ENCODE measurements around the gene RBP4.

The RBP4 gene

DNA sequence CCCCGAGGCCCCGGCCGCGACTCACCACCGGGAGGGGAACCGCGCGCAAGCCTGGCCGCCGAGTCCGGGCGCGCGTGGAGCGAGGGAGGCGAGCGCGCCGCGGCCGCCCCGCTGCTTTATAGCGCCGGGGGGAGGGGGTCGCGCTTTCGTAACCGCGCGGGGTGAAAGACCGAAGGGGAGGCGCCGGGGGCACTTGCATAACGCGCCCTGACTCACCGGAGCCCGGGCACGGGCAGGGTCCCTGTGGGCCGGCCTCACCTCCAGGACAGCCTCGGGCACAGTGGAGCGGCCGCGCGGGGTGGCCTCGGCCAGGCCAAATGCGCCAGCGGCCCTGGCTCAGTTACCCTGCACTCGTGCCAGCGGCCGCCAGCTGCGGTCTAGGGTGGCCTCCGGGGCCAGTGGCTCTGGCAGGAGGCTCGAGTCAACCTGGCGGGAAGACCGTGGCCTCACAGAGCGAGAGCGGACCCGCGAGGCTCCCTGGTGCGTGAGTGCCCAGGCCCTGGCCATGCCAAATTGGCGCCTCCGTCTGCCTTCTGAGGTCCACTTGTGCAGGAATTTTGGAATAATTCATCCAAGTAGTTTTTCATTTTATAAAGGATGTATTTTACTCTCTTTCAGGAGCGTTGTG, at the start of gene RBP4:
Gene RBP4, minus strand, starts transcription at position 90 of the 628 bp plus-strand sequence. CDS start 207 bp downstream, outside the sequence.
- no peak for DNase-seq

DNA sequence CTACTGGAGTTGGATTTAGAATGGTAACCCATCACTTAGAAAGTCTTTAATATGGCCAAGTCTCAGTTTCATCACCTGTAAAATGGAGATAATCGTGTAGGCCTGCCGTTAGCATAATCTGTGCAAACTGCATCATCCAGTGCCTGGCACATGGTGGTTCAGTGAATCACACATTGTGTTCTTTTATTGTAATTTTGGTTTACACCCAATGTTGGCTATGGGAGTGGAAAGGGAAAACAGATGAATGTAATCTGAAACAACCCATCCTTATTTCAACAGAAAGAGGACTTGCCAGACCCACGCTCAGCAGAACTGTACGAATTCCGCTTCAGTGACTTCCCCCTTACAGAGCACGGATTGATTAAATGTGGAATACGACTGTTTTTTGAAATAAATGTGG, 38.8 kb upstream of the RBP4 start:
- no peak for DNase-seq

DNA sequence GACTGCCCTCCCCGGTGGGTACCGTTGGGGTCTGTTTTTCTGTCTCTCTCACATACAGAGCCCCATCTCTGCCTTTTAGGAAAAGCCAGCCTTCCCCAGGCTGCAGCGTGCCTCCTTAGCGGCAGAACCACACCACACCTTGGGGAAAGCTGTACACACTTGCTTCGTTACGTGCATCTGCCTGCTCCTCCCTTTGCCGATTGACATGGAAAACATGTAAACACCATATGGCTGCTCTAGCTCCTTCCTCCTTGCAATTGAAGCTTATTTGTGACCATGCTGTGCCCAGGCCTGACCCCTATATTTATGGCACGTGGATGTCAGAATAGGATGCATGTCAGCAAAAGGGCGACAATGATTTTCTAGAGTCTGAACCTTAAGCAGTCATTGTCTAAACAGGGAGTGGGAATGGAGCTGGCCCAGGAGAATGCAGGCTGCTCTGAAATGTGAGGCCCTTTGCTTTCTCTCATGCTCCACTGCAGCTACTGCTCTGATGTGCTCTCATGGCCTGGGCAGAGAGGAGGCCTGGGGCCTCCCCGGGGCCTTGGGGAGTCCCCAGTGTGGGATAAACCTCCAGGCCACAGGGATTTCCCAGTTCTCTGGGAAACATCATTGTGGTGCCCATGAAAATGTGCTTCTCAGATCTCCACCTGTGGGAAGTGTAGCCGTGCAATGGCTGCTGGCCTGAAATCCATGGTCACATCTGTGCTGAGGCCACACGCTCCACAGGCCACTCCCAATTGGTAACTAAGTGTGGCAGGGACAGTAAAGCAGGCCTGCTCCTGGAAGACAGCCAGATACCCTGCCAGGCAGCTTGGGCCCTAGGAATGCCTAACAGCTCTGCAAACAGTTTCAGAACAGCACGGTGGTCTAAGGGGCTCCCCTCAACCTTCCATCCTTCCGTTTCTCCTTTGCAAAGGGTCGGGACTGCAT, 29.9 kb upstream of the RBP4 start:
- no peak for DNase-seq

DNA sequence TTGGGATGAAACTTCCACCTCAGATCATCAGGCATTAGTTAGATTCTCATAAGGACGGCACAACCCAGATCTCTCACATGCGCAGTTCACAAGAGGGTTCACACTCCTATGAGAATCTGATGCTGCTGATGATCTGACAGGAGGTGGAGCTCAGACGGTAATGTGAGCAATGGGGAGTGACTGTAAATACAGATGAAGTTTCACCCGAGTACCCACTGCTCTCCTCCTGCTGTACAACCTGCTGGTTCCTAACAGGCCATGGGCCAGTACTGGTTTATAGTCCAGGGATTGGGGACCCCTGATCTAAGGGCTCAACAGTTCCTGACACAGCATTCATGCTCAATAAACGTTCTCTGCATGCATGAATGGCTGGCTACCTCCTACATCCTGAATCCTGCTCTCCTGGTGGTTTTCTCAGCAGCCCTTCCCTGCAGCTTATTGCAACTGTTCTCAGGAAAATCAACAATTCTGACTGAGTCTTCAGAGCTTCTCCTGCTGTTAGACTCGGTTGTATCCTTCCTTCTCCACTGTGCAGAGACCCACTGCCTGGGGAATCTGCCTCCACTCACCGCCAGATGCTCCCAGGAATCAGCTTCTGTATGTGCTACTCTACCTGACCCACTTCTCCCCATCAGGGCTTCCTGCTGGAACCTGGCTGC, 28.7 kb upstream of the RBP4 start:
- DNase-seq: no peak

DNA sequence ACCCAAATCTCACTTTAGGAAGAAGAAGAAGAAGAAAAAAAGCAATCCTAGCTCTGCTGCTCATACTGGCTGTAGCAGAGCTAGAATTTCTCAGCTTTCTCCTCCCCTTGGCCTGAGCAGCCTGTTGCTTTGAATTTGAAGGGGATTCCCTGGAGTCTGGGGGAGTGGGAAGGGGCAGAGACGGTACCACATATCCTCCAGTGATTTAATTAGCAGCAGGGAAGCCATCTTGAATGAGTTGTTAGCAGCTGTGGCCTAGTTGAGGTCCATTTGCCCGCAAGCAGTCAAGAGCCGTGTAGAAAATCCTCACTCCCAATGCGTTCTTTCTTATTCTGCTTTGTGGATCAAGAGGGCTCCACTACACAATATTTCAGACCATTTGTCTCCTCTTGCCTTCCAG, 27.8 kb upstream of the RBP4 start:
- DNase-seq: no peak

DNA sequence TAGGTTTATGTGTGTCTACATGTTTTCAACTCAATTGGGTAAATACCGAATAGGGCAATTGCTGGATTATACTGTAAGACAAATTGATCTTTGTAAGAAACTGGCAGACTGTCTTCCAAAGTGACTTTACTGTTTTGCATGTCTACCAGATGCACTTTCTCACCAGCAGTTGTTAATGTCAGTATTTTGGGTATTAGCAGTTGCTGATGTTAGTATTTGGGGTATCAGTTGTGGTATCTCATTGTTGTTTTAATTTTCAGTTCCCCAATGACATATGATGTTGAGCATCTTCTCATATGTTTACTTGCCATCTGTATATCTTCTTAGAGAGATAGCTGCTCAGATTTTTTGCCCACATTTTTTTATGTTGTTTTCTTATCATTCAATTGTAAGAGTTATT, 21.9 kb upstream of the RBP4 start:
- no peak for DNase-seq

DNA sequence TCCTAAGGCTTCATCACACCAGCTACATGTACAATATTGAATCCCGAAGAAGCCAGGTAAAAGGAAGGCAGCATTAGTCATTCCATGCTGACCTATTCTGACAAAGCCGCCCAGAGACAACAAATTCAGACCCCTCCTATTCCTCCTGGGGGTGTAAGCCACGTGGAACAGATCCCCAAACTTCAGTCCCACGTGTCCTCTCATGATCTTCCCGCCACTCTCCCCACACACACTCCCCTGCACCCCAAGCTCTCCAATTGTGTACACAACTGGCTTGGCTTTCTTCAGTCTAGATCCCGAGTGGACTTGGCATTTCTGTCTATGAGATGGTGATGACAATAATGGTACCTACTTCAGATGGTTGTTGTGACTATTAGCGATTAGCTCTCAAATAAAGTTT, 19.9 kb upstream of the RBP4 start:
- no peak for DNase-seq

DNA sequence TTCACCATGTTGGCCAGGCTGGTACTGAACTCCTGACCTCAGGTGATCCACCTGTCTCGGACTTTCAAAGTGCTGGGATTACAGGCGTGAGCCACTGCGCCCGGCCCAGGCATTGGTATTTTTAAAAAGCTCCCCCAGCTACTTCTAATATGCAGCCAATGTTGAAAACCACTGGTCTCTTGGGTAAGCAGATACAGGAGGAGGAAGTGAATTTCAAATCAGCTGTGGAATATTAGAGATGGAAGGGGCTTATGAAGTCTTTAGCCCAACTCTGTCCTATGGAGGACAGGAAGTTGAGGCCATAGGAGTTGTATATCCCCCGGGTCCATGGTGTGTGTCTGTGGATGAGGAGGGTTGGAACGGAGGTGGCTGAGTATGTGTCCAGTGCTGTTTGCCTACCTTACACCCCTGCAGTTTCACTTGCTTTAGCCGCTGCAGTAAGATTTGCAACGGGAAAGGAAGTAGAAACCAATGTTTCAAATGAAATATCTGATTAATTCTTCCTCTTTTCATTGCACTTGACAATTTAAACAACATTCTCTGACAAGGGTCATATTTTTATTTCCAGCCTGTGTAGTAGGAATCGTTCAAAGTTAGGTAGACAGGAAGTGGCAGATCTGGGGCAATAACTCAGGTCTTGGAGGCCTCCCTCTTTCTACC, 14.7 kb upstream of the RBP4 start:
- no peak for DNase-seq

DNA sequence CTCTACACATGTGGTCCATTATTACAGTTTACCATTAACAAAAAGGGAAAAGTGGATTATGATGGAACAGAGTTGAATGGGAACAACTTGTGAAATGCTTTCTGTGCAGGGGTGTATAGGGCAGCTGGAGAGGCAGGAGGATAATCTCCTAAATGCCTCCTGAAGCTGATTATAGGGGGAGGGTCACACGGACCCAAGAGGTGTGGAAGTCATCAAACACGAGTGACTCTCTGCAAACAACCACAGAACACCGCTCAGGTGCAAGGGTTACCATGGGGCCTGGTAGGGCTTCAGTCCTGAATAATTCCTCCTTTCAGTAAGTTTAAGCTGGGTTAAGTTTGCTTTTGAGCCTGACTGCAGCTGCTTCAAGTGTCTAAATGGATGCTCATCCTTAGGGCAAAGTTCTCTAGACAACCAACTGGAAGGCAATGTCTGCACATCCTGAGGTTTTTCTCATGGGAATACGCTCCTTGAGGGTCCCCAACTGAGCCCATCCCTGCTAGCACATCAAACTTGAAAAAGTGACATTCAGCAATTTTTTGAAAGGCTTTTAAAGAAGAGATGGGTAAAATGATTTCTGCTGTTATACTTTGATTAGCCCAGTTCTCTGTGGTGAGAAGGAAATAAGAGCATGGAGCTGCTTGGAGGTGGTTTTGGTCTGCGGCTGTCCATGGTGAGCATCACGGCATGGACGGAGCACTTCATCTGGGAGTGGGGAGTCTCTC, 13.2 kb upstream of the RBP4 start:
- no peak for DNase-seq

DNA sequence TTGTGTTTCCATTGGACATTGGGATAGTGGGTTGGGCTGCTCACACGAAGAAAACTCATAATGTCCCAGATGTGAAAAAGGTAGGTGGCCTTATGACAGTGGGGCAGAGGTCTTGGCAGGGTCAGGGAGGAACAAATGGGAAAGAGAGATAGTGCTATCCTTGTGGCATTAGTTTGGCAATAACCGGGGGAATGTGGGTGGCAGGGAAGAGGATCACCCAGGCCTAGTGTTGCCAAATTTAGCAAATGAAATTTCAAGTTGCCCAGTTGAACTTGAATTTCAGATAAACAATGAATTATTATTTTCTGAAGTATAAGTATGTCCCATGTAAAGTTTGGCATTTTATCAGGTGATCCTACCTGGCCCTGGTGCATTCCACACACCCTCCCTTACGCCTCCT, 12.1 kb upstream of the RBP4 start:
- no peak for DNase-seq

DNA sequence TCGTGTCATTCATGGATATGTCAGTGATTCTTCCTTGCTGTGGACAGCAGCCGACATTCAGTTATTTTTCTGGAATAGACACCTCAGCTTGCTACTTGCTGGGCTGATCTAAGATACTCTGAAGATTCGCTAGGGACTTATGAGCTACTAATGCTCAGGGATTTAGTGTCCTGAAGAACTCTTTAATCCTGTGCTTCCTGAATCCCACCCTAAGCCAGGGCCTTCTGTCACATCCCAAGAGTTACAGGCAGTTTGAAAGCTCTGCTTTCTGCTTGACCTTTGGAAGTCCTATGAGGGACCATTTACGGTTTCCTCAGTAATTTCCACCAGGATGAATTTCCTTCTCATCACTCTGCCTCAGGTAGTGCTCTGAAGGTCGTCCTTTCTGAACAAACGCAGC, 11.3 kb upstream of the RBP4 start, which contains the start of gene PDE6C:
Gene PDE6C, plus strand, starts transcription at position 227 of the 400 bp plus-strand sequence. CDS start 189 bp downstream, outside the sequence.
- no peak for DNase-seq

DNA sequence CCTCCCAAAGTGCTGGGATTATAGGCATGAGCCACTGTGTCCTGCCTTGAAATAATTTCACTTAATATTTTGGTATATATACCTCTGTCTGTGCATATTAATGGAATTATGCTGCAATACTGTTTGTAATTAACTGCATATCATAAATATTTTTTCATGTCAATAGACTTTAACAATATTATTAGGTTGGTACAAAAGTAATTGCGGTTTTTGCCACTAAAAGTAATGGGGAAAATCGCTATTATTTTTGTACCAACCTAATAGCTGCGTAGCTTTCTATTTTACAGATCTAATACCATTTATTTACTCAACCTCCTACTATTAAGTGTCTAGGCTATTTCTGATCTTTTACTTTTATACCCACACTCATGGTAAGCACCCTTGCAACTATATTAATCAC, 7.4 kb upstream of the RBP4 start:
- DNase-seq: no peak

DNA sequence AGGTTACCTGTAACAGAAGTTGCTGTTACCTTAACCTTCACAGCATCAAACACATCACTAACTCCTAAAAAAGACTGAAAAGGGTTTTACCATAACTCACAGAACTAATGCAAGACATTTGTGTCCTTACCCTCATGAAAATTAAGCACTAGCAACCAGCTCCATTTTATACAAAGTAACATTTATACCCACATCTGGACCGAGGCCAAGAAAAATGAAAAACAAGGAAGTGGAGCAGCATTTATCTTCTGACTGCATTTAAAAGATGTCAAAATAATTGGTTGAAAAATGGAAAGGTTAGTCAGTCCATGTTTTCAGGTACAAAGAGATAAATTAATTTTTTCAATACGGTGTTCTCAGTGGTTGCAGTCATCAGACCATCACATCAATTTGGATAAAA, 3.1 kb upstream of the RBP4 start:
- DNase-seq: no peak

DNA sequence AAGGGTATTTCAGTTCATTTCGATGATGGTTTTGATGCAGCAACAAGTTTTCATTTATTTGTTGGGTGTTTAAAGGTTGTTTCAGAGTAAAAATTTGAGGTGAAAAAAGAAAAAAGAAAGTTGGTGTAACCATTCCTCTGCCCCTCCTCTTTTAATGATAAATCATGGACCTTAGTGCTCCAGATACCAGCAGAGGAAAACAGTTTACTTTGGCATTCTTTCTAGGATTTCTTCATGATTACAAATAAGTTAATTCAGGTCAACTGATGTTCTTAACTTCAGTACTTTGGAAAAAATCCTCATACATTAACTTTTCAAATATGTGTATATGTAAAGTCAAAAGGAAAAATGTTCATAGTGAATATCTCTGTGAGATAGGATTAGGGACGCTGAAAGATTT, 2.0 kb upstream of the RBP4 start:
- no peak for DNase-seq

DNA sequence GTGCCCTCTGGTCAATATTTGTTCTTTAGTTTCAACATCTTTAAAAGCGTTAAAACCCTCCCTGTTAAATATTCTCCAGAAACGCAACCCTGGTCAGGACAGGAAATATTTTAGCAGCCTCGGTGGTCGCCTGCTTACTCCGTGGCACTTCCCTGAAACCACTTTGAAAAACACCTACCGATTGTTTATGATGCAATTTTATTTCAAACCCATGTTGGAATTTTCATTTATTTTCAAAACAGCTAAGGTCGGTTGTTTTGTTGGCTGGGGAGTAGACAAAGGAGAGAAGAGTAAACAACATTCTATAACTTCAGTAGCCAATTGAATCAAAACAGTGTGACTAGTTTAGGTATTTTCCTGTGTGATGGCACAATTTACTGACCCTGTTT, 733 bp upstream of the RBP4 start:
- DNase-seq: no peak

DNA sequence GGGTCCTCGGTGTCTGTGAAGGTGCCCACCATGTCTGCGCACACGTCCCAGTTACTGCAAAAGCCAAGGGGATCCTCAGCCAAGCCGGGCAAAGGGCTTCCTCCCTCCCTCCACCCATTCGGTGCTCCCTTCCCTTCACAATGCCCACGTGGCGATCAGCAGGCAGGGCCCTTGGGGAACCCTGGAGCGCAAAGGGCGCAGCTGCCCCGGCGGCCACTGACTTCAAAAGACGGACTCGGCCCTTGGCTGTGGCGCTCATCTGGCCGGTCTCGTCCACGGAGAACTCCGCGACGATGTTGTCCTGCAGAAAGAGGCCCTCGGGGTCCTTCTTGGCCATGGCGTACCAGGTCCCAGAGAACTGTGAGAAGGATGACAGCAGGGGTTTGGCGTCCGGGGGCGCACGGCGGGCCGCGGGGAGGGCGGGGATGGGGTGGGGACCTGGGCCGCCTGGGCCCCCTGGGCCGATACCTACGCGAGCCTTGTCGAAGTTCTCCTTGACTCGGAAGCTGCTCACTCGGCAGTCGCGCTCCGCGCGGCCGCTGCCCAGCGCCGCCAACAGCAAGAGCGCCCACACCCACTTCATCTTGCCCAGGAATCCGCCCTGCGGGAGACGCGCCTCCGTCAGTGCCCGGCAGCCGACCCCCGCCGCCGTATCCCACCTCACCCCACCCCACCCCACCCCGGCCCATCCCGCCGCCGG, 439 bp downstream of the RBP4 start:
- DNase-seq: no peak

DNA sequence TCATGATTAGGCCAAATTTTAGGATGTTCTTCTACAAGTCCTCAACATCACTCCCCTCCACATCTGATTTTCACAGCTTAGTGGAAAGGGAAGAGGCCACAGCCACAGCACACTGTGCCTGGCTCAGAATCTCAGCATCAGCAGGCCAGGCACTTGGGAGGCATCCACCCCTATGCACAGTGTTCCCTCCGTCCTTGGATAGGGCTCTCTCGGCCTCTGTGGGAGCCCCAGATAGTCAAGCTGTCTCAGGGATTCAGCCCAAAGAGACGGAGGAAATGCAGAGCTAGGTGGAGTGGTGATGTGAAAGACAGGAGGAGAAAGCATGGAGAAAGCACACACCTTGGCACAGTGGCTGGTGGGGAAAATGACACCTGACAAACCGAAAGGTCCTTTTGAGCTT, 1.3 kb downstream of the RBP4 start:
- no peak for DNase-seq

DNA sequence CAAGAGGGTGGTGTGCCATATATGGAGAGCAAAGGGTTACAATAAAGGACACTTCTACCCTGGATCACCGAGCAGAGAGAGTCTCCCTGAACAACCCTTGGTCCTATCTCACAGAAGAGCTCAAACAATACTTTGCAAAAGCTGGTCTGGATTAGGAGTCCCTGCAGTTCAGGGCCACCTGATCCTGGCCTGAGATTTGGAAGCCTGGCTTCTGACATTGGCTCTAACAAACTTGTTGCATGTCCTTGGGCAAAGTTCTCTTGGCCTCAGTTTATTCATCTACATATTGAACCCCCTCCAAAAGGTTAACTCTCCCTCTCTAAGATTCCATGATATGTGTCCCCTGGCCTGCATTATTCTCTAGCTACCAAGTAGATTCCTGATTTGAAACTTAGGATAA, 1.7 kb downstream of the RBP4 start:
- no peak for DNase-seq

DNA sequence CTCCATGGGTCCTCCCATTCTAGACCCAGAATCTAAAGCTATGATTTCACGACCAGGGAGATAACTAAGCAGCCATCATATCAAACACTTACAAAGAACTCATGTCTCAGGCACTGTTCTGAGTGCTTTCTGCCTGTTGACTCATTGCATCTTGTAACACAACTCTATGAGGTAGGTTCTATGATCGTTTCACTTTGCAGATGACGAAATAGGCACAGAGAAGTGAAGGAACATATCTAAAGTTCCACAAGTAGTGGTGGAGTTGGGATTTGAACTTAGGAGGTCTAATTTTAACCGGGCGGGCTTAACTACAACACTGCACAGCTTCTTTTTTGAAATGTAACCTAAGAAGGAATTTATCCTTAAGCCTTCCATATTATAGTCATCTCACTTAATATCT, 2.9 kb downstream of the RBP4 start:
- no peak for DNase-seq

DNA sequence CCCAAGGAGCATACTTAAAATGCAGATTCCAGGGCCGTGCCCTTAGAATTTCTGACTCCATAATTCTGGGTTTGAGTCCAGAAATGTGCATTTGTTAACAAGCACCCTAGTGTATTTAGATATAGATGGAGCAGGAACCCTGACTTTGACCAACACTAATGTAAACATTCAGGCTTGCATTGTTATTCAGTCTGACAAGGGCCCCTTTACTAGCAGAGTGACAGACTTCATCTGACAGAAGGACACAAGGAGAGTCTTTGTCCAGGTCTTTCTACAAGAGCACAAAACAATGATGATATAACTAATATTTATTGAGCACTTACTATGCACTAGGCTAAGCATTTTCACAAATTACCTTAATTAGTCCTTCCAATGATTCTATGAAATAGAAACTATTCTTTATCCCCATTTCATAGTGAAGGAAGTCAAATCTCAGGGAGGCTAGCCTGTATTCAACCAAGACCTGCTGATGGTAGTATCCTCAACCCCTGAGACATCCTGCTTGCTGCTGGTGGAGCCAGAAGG, 3.9 kb downstream of the RBP4 start:
- DNase-seq: no peak

DNA sequence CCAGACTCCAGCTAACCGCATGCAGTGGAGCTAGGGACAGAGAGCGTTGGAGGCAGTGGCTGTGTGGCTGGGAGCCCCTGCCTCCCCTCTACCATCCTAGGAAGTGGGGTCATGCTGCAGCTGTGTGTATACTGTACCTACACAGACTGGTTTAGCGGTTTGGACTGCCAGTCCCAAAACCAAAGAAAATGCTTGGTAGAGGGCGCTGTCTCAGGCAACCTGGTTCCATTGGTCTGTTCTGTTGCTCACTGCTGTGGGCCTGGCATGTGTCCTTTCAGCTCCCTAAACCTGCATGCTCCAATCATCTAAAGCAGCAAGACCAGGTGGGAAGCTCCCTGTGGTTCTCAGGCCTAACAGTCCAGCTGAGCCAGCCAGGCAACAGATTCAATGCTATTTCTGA, 4.5 kb downstream of the RBP4 start:
- DNase-seq: no peak

All from stimulated activated CD4-positive, alpha-beta T cell treated with anti-CD3 and anti-CD28 coated beads, Interleukin-4, amount 100 ng/mL, for 24 hours (primary cell).